HepG2 (cell line): ENCODE results near the gene BOLA3. TPM values are rescaled to one million over a fixed set of nuclear protein-coding genes. Genes with fewer than 3 reads are reported as not detected.

Experiments used
- CENPBD1 ChIP-seq: sonication (generic); formaldehyde crosslinking; IDR thresholded peaks from 2 replicates; pipeline ENCODE4 v1.8.0; 2022; ENCODE audit warnings: missing genetic modification reagents, low read depth, mild to moderate bottlenecking, borderline replicate concordance
- HNF1A ChIP-seq, 2 experiments: sonication (generic) in 1 of 2; formaldehyde crosslinking in 1 of 2; IDR thresholded peaks; 2 replicates each; pipeline versions ENCODE4 v1.4.0 to v1.6.1; 2016 to 2020; ENCODE audit warnings: borderline replicate concordance in 1 of 2, low read depth in 1 of 2, mild to moderate bottlenecking in 1 of 2, missing genetic modification reagents in 1 of 2
- HNF4A ChIP-seq: sonication (generic); formaldehyde crosslinking; IDR thresholded peaks from 2 replicates; pipeline ENCODE4 v1.4.0; 2020; ENCODE audit warnings: missing genetic modification reagents
- IKZF4 ChIP-seq: sonication (generic); formaldehyde crosslinking; IDR thresholded peaks from 2 replicates; pipeline ENCODE4 v1.5.1; 2020; ENCODE audit warnings: borderline replicate concordance, mild to moderate bottlenecking, low read depth, missing genetic modification reagents; ENCODE audit errors: not compliant biosample characterization
- NFE2L1 ChIP-seq: sonication (generic); formaldehyde crosslinking; IDR thresholded peaks from 2 replicates; pipeline ENCODE4 v1.4.0; 2020; ENCODE audit warnings: missing genetic modification reagents, mild to moderate bottlenecking, borderline replicate concordance
- ZEB1 ChIP-seq: IDR thresholded peaks from 2 replicates; pipeline ENCODE4 v1.6.1; 2012; ENCODE audit warnings: mild to moderate bottlenecking, low read depth, inconsistent platforms; ENCODE audit not compliant: insufficient replicate concordance
- ZNF207 ChIP-seq: fragments of 450-650 bp; IDR thresholded peaks from 2 replicates; pipeline ENCODE4 v1.6.1; 2016; ENCODE audit warnings: antibody characterized with exemption, borderline replicate concordance
- ZNF407 ChIP-seq: sonication (generic); formaldehyde crosslinking; IDR thresholded peaks from one replicate; pipeline ENCODE4 v1.5.1; 2020; ENCODE audit warnings: mild to moderate bottlenecking, missing genetic modification reagents; ENCODE audit errors: not compliant biosample characterization
- polyA plus RNA-seq, 8 experiments: library from polyadenylated mRNA; depleted of rRNA in 3 of 8; stranded (reverse) in 7 of 8; unstranded in 1 of 8; fragments of >200 nt; fragmentation: Illumina TruSeq in 4 of 8; extraction: Trizol in 4 of 8; gene quantifications; 2 replicates each; pipeline versions ENCODE4 v1.2.1 to v1.2.3, GENCODE V29; 2011 to 2016; ENCODE audit warnings: low read depth in 4 of 8, missing spikeins in 1 of 8, mixed read lengths in 1 of 8; ENCODE audit not compliant: insufficient read depth in 1 of 8
- total RNA-seq, 5 experiments: library from RNA; depleted of rRNA; stranded (reverse); fragments of >200 nt; fragmentation: Illumina TruSeq; extraction: Trizol; gene quantifications; 2 replicates each; pipeline ENCODE4 v1.2.3, GENCODE V29; 2016; ENCODE audit warnings: low read depth in 1 of 5
- TF ChIP-seq, protein P1 (sequence below): sonication (generic); formaldehyde crosslinking; conservative IDR thresholded peaks from 2 replicates; pipeline ENCODE4 v1.4.0; 2020; ENCODE audit warnings: missing genetic modification reagents

The BOLA3 gene
- total and polyA plus RNA-seq, 2 of the 13 experiments (the other 11 are each of a cell fraction or from before 2014, with no cell fraction given) = 89.7 to 170 TPM

GRCh38 chr2:74093426-74093825 is 54.3 kb downstream of the BOLA3 start (continued):
- TF ChIP-seq CENPBD1 (CRISPR knock-in tag) (no peak), ZNF207 (no peak), HNF1A (IDR thresholded peaks at IDR 0.05; ENCODE audit: low read depth) (no peak), HNF1A (CRISPR knock-in tag; IDR thresholded peaks at IDR 0.05; ENCODE audit: borderline replicate concordance) (no peak), IKZF4 (CRISPR knock-in tag) (no peak), ZNF407 (CRISPR knock-in tag) (no peak), NFE2L1 (CRISPR knock-in tag) (no peak), HNF4A (CRISPR knock-in tag) (no peak), ZEB1 (no peak)
- TF ChIP-seq, protein P1, sequence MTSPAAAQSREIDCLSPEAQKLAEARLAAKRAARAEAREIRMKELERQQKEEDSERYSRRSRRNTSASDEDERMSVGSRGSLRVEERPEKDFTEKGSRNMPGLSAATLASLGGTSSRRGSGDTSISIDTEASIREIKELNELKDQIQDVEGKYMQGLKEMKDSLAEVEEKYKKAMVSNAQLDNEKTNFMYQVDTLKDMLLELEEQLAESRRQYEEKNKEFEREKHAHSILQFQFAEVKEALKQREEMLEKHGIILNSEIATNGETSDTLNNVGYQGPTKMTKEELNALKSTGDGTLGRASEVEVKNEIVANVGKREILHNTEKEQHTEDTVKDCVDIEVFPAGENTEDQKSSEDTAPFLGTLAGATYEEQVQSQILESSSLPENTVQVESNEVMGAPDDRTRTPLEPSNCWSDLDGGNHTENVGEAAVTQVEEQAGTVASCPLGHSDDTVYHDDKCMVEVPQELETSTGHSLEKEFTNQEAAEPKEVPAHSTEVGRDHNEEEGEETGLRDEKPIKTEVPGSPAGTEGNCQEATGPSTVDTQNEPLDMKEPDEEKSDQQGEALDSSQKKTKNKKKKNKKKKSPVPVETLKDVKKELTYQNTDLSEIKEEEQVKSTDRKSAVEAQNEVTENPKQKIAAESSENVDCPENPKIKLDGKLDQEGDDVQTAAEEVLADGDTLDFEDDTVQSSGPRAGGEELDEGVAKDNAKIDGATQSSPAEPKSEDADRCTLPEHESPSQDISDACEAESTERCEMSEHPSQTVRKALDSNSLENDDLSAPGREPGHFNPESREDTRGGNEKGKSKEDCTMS = no peak
